NCI-H226 (cell line): ENCODE results near the gene PCBP3.
"Not testable (repeated sequence)": the region's sequence is repeated elsewhere in the genome, so short reads cannot be mapped to it uniquely, and the experiment has no call there.

Source experiments
- DNase-seq: peaks from one replicate; pipeline ENCODE4 v3.0.0-alpha.2; 2015

PCBP3 gene

DNA sequence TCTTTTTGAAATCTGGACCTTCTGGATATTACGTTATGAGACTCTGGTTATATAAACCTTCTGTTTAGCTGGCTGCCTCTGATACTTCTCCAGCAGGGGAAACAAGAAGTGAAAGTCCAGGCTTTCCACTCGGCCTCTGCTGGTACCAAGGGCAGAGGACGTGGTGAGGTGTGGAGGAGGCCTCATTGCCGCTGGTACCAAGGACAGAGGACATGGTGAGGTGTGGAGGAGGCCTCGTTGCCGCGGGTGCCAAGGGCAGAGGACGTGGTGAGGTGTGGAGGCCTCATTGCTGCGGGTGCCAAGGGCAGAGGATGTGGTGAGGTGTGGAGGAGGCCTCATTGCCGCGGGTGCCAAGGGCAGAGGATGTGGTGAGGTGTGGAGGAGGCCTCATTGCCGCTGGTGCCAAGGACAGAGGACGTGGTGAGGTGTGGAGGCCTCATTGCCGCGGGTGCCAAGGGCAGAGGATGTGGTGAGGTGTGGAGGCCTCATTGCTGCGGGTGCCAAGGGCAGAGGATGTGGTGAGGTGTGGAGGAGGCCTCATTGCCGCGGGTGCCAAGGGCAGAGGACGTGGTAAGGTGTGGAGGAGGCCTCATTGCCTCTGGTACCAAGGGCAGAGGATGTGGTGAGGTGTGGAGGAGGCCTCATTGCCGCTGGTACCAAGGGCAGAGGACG, 242.5 kb downstream of the PCBP3 start:
- not testable (repeated sequence) for DNase-seq

DNA sequence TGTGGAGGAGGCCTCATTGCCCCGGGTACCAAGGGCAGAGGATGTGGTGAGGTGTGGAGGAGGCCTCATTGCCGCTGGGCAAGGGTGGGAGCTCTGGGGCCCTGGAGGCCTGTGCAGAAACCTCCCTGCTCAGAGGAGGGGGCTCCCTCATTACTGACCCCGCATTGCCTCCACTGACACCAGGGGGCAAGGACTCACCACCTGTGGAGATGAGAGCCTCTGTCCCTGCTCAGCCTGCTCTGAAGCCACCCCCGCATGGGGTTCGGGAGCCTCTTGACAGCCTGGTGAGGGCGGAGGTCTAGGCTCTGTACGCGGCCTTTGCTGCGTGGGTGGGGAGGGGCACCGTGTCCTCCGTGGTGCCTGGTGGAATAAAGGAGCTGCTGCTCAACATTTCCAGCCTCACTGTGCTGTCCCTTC, 243.1 kb downstream of the PCBP3 start:
- DNase-seq, result no peak

DNA sequence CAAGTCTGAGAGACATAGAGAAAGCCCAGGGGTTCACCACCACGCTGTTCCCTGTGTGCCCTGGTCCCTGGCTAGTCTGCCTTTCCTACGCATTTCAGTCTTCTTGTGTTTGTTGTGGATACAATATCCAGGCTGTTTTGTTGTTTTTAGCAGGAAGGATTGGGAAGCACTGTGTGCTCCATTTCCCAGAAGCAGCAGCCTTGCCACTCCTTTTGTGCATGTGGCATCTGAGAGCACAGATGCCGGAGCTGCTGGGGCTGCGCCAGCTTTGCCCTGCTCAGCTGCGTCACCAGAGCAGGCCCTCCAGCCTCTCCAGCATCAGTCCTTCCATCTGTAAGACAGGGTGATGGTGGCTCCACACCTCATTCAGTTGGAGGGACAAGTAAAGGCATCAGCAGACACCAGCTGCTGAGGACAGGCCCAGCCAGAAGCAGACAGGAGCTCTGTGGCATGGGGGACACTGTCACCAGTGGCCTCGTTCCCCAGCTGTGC, 243.6 kb downstream of the PCBP3 start:
- DNase-seq, result no peak

DNA sequence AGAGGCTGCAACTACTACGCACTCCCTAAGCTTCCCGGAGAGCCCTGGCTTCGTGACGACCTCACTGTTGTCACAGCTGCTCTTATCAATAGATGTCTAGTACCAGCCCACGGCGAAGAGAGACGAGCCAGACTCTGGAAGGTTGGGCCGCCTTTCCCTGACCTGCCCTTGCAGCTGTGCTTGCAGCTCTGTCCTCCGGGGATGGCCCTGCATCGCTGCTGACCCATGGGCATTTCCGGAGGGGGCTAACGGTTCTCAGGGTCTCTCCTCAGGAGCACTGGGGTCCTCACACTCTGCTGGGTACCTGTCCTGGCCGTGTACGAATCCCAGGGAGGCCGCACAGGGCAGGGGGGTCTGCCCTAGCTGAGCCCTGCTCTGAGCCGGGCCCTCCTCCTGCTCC, 244.3 kb downstream of the PCBP3 start:
- DNase-seq, result no peak

DNA sequence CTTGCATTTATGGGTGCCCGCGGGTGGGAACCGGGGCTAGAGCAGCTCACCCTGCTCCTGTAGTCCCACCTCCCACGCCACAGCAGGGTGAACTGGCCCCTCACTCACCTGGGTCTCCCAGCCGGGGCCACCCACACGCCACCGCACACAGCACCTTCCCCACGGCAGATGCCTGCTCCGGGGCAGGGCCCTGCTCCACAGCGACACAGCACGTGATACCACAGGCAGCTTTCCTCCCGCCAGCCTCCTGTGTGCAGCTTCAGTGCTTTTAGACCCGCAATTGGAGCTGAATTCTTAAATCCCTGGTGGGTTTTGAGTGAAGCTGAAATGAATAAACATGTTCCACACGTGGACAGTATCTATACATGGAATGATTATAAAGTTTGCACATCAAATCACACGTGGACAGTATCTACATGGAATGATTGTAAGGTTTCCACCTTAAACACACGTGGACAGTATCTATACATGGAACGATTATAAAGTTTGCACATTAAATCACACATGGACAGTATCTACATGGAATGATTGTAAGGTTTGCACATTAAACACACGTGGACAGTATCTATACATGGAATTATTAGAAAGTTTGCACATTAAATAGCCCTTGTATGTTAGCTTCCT, 245.0 kb downstream of the PCBP3 start:
- no peak for DNase-seq

DNA sequence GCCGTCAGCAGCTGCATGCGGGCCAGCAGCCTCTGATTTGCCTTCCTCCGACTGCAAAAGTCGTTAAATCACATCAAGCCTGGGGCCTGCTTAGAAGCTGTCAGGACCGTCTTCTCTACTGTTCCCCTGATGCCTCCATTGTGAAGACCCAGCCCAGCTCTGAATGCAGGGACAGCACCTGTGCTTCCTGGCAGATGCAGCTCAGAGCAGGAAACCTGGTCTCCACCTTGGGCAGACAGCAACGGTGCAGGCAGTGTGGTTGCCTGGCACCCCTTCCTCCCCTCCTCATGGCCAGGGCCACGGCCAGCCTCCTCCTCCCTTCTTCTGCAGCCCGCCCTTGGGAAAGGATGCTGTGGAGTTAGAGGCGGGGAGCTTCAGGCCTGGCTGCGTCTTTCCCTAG, 245.7 kb downstream of the PCBP3 start:
- DNase-seq, result no peak

DNA sequence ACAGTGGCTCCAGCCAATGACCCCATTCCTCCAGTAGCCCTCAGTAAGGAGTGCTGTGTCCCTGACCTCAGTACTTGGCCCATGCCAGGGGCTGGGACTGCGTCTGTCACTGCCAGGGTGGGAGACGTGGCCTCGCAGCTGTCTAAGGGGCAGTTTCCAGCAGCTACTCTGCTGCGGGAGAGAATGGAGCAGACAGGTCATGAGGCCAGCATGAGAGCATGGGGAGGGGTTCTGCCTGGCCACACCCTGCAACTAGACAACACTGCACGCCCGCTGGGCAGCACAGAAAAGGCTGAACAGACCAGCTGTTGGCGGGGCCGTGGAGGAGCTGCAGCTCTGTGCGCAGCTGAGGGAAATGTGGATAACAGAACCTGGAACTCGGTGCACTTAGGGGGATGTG, 246.4 kb downstream of the PCBP3 start:
- no peak for DNase-seq

DNA sequence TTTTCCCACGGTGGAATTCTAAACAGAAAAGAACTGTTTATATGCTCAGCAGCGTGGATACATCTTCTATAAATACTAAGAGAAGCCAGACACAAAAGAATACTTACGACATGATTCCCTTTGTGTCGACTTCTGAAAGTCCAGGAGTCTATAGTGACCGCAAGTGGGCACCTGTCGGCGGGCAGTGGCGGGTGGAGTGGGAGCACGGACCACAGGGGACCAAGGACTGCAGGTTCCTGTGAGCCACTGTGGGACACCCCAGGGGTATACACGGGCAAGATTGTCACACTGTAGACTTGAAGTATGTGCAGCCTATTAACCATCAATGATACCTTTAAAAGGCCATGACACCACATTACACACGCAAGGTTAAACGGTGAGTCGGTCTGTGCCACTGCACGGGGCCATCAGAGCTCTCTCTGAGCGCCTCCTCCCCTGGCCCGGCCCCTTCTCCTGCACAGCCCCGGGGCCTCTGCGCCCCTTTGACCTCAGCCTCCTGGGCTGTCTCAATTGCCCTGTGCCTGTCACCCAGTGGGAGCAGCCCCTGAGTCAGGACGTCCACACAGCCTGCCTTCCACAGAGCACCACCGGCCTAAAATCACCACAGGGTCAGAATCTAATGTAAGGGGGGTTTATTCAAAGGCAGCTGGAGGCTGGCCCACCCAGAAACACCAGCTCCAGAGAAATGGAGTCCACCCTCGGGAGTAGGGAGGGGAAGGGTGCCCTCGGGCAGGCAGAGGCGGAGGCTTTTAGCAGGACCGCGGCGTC, 248.0 kb downstream of the PCBP3 start:
- no peak for DNase-seq

DNA sequence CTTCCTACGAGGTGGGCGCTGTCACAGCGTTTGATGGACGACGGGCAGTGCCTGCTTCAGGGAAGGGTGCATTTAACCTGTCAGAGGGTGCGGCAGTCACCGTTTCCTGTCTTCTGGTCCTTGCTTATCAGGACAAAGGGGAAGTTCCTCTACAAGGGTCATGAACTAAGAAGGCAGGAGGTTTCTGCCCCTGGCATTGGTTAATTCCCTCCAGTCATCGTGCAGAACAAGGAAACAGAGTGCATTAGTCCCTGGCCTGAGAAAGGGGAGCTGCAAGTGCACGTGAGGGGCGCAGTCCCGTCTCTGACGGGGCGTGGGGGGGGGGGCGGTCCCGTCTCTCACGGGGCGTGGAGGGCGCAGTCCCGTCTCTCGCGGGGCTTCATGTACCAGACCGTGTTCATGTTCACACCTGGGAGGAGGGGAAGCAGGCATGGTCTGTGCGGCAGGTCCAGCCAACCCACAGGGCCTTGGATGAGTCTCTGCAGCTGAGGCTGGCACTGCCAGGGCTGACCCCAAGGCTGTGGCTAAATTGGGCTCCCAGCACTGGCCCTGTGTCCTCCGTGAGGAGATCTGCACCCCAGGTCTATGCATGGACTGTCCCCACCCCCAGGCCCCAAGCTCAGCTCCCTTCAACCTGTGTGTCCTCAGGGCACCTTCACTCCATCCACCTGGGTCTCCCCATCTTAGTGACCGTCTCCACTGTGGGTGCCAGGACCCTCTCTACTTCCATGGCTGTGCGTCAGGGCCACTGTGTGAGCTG, 248.8 kb downstream of the PCBP3 start:
- no peak for DNase-seq

DNA sequence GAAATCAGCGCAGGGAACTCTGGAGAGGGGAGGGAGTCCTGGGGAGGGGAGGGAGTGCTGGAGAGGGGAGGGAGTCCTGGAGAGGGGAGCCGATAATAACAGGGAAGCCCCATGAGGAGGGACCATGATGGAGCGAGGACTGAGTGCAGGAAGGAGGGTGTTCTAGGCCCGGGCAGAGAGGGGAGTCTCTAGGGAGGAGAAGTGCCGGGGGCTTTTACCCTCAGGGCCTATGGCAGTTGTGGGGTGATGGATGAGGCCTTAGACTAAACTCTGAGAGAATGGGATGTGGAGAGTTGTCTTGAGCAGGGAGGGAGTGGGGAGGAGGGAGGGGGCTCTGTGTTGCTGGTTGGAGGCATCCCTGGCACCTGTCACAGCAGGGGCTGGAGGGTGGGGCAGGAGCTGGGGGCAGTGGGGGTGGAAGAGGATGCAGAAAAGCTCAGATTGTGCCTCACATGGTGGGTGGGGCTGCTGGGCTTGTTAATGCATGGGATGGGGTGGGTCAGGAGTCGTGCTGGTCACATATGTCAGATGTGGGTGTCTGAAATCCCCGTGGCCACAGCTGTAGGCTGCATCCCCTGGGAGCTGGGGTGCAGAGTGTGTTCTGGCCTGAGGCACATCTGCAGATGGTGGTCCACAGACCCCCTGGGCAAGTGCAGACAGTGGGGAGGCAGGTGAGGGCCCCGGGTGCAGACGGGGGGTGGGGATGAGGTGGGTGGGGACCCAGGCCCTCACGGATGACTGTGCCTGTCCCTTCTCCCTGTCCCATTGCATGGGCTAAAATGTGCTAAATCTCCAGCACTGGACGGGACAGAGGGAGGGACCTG, 249.6 kb downstream of the PCBP3 start:
- no peak for DNase-seq

DNA sequence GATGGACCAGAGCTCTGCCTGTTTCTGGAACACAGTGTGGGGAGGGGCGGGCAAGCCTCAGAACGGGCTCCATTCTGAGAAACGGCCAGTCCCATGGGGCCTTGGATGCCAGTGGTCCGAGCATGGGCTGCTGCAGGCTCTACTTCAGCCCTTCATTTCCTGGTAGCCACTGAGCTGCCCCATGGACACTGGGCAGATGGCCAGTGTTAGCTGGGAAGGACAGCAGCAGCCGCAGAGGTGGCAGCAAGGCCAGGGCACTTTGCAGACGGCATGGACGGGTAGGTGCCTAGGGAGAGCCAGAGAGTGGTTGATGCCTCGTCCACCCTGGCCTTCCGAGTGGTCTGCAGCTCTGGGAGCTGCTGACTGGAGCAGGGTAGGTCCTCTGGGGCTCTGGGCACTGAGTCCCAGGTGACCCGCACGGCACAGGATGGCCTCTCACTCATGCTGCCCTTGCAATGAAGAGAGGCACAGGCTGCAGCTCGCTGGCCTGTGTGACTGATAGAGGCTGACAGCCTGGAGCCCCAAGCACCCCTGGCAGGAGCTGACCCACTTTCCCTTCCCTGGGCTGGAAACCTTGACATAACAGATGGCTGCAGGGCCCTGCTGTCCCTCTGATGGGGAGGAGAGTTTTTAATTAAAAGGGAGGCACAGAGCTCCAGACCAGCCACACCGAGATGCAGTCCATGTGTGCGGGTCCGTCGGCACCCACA, 250.4 kb downstream of the PCBP3 start:
- no peak for DNase-seq

DNA sequence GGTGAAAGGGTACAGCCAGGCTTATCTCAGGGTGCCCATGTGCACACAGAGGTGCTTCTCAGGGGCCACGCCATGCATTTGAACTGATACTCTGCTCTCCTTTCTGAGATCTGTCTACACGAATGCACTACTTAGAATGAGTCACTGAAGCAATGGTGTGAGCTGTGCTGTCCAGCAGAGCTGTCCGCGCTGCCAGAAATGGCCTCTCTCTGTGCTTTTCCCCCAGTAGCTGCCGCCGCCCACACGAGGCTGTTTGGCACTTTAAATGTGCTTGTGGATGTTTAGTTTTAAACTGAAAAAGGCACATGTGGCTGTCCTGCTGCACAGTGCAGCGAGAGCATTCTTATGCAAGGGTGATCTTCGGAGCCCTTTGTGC, 250.9 kb downstream of the PCBP3 start:
- no peak for DNase-seq

DNA sequence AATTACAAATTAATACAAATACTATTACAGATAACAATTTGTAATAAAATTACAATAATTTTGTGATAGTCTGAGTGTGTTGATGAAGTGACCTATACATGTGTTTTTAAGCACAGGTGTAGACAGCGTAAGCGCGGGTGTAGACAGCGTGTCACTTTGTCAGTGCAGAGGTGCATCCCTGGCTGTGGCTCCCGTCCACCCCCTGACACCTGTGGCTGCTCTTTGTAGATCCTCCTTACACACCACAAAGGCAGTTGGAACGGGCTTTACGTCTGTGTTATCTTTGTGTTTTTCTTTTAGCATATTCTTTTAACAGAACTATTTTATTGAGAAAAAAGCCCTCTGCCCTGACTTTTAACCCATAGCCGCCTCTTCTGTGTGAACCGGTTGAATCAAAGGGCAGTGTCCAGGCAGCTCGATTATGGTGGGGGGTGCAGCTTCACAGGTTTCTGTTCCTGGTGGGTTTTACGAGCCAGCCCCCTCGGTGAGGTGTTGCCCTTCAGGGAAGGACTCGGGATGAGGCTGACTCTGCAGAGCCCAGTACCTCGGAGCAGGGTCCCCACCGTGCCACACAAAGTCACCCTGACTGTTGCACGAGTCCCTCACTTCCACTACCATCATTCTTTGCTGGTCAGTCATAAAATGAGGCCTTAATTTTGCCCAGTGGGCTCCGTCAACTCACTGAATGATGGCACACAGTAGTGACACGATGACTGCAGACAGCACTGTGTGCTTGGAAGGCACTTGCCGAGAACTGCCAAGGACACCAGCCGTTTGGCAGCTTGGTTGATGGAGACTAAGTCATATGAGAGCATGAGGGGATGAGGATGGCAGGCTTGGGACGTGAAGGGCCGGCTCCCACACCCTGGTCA, 251.6 kb downstream of the PCBP3 start:
- DNase-seq, result no peak

DNA sequence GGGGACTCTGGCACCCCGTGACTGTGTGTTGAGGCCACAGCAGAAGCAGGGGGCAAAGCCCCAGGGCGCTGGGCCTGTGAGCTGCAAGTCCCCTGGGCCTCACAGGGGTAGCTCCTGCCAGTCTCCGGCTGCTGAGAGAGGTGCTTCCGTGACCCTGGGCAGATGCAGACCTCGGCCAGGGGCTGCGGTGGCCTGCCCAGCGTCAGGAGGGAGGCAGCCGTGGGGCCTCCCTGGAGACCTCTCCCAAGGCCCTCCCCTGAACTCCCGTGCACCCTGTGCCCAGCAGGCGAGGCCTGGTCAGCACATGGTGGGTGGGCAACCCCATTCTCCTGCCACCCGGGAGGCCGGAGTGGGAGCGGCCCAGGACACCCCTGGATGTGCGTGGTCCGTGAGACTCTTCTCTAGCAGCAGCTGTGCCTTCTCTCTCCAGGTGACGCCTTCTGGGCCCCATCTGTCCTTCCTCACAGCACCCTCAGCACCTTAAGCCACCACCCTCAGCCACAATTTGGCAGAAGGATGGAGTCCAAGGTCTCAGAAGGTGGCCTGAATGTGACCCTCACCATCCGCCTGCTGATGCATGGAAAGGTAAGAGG, 252.3 kb downstream of the PCBP3 start:
- DNase-seq, result no peak

DNA sequence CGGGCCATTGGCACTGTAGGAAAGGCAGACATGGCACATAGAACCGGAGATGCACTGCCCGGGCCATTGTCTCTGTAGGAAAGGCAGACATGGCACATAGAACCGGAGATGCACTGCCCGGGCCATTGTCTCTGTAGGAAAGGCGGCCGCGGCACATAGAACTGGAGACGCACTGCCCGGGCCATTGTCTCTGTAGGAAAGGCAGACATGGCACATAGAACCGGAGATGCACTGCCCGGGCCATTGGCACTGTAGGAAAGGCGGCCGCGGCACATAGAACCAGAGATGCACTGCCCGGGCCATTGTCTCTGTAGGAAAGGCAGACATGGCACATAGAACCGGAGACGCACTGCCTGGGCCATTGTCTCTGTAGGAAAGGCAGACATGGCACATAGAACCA, 252.9 kb downstream of the PCBP3 start:
- DNase-seq, result not testable (repeated sequence)

DNA sequence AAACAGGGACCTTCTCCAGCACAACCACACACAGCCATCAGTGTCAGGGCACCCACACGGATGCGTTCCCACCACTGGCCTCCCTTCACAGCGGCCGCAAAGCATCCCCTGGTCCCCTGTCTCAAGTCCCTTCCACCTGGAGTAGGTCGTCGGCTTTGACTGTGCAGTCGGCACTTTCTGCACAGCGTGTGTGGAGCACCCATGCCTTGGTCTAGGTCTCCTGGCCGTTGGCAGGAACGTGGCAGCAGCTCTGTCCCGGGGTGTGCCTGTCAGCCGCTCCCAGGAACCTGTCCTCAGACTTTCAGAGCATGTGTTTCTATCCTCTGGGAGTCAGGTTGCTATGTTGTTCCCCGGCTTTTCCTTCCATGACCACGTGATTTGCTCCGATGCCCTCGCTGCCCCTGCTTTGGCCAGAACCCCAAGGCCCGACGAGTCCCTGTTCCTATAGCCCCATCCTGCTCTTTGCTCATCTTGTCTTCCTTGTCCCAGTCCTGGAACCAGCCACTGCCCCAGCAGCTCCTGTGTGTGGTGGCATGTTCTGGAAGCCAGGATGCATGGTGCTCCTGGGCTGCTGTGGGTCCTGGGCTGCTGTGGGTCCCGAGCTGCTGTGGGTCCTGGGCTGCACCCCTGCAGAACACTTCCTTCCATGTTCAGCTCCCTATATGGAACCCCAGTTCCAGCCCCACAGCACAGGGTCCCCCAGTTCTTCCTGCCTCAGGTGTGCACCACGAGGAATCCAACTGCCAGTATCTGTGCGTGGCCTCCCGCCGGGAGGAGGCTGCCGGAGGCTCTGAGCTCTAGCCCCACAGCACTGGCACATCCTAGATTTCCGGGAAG, 253.9 kb downstream of the PCBP3 start:
- no peak for DNase-seq

DNA sequence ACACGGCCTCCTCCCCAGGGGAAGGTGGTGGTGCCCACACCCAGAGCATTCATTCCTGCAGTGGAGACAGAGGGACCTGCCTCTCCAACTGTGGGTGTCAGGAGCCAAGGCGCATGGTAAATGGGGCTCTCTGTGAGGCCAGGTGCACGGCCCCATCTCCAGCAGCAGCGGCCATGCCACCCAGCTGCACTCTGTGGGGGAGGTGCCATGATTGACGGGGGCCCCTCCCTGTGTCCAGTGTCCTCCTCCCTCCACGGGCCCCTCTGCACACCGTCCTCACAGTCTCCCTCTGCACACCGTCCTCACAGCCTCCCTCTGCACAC, 254.5 kb downstream of the PCBP3 start:
- DNase-seq, result no peak

DNA sequence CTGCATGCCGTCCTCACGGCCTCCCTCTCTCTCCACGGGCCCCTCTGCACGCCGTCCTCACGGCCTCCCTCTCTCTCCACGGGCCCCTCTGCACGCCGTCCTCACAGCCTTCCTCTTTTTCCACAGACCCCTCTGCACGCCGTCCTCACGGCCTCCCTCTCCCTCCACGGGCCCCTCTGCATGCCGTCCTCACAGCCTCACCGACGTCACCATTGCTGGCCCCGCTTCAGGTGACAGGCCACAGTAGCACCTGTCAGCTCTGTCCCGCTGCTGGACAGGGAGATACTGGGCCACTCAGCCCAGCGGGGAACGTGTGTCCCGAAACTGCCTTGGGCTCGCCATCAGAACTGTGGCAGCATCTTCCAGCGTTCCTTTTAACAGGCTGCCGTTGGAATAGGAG, 255.3 kb downstream of the PCBP3 start:
- DNase-seq, result no peak

DNA sequence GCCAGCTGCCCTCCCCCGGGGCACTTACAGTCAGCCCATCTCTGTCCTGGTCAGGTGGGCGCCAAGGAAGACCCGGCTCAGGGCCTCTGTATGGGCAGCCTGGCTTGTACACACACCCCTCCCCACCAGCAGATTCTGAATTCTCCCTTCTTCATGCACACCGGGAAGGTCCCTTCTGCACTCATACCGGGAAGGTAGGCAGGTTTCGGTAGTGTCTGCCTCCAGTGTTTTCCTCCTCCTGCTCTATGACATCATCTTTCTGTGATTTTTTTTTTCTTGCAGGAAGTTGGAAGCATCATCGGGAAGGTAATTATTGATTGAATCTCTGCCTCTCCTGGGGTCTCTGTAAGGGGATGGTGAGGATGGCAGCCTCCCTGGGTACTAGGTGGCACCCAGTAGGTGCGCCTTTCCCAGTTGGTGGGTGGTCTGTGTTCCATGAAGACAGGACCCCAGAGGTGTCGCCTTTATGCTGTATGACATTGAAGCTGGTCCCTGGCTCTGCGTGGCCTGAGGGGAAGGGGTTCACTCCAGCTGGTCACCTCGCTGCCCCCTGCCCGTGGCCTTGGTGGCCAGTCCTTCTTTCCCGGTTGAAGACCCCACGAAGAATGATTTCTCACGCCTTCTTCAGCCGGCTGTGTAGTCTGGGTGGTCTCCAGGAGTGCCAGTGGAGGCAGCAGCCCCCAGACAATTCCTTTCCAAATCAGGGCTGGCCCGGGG, 255.9 kb downstream of the PCBP3 start:
- DNase-seq, result no peak
